Karpas-422 (cell line): Measurements from ENCODE around the gene CDC42EP5. TPM values are rescaled to one million over a fixed set of nuclear protein-coding genes. Genes with fewer than 3 reads are reported as not detected.

Experiments used
- DNase-seq: peaks from one replicate; pipeline ENCODE4 v3.0.0-alpha.2; 2015
- H2AFZ ChIP-seq: fragments of 200-600 bp; sonication (generic); 2 replicates; pipeline ENCODE4 v1.6.1; 2014; ENCODE audit warnings: antibody characterized with exemption, low read length, mixed read lengths
- H3K27ac ChIP-seq: fragments of 200-600 bp; sonication (generic); 2 replicates; pipeline ENCODE4 v1.5.1; 2014; ENCODE audit warnings: mild to moderate bottlenecking, low read length, moderate library complexity
- H3K27me3 ChIP-seq: fragments of 200-600 bp; sonication (generic); 2 replicates; pipeline ENCODE4 v1.6.1; 2014; ENCODE audit warnings: low read length, mixed read lengths
- H3K36me3 ChIP-seq: fragments of 200-600 bp; sonication (generic); 2 replicates; pipeline ENCODE4 v1.6.1; 2014; ENCODE audit warnings: low read length, mixed read lengths; ENCODE audit not compliant: insufficient read depth
- H3K4me1 ChIP-seq: fragments of 200-600 bp; sonication (generic); 2 replicates; pipeline ENCODE4 v1.6.1; 2014; ENCODE audit warnings: mild to moderate bottlenecking, low read length, mixed read lengths
- H3K4me2 ChIP-seq: fragments of 200-600 bp; sonication (generic); 2 replicates; pipeline ENCODE4 v1.6.1; 2014; ENCODE audit warnings: low read length, low read depth, mild to moderate bottlenecking; ENCODE audit not compliant: poor library complexity, severe bottlenecking
- H3K4me3 ChIP-seq: fragments of 200-600 bp; sonication (generic); 2 replicates; pipeline ENCODE4 v1.5.1; 2014; ENCODE audit warnings: mild to moderate bottlenecking, antibody characterized with exemption, low read length, mixed read lengths
- H3K79me2 ChIP-seq: fragments of 200-600 bp; sonication (generic); 2 replicates; pipeline ENCODE4 v1.6.1; 2014; ENCODE audit warnings: mild to moderate bottlenecking, low read length, mixed read lengths
- H3K9ac ChIP-seq: fragments of 200-600 bp; sonication (generic); 2 replicates; pipeline ENCODE4 v1.6.0; 2014; ENCODE audit warnings: low read length
- H3K9me2 ChIP-seq: fragments of 200-600 bp; sonication (generic), shearing (Covaris generic); replicated peaks from 2 replicates; pipeline ENCODE4 v1.6.0; 2014; ENCODE audit warnings: mild to moderate bottlenecking, low read length, moderate library complexity; ENCODE audit not compliant: insufficient read depth
- H3K9me3 ChIP-seq: fragments of 300-700, 200-600 bp; sonication (generic); 2 replicates; pipeline ENCODE4 v1.6.1; 2014; ENCODE audit warnings: low read length, mixed read lengths
- H4K20me1 ChIP-seq: fragments of 200-600 bp; sonication (generic); 2 replicates; pipeline ENCODE4 v1.6.1; 2014; ENCODE audit warnings: mild to moderate bottlenecking, antibody characterized with exemption, low read length, low read depth; ENCODE audit not compliant: insufficient read depth
- total RNA-seq: library from RNA; depleted of rRNA; stranded (reverse); fragments of >200 nt; shearing (Covaris generic); gene quantifications from 2 replicates; pipeline ENCODE4 v1.2.3, GENCODE V29; 2014; ENCODE audit warnings: low replicate concordance

Gene CDC42EP5
- total RNA-seq, 1 experiment from 2014 or later = not detected

DNA sequence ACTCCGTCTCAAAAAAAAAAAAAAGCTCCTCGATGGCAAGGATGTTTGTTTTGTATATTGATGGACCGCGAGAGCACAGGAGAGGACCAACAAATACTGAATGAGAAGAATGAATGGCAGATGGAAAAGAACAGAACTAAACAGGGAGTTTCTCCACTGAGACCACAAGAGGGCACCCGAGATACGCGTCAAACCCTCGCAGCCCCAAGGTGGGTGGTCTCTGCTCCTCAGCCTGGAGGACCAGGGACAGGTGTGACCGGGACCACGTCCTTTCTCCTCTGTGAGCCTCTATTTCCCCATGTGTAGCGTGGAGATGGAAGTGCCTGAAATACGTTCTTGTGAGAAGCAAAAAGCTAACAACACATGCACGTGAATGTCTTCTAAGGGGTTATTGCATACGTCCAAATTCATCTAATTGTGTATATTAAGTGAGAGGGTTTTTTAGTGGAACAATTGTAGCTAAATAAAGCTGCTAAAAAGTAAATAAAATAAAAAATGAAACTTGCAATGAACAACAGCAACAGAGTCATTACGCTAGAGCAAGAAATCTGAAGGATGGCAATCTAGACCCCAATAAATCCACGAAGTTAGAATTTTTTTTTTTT lies 8.3 kb upstream of the CDC42EP5 start:
- no peaks in the 10 kb centered on the region for H3K4me1 ChIP-seq
- no peak overlapping the region for H3K4me3 ChIP-seq
- H3K9me2 ChIP-seq = no peaks in the 10 kb centered on the region
- no peaks in the 10 kb centered on the region for H3K79me2 ChIP-seq
- H3K27ac ChIP-seq = no peak overlapping the region
- no peaks in the 10 kb centered on the region for H4K20me1 ChIP-seq
- H3K36me3 ChIP-seq = no peaks in the 10 kb centered on the region
- H3K9ac ChIP-seq = no peak overlapping the region
- H2AFZ ChIP-seq = no peak overlapping the region
- no peaks in the 10 kb centered on the region for H3K27me3 ChIP-seq
- no peak overlapping the region for H3K4me2 ChIP-seq
- H3K9me3 ChIP-seq = no peaks in the 10 kb centered on the region
- DNase-seq = peak; percentile 83

DNA sequence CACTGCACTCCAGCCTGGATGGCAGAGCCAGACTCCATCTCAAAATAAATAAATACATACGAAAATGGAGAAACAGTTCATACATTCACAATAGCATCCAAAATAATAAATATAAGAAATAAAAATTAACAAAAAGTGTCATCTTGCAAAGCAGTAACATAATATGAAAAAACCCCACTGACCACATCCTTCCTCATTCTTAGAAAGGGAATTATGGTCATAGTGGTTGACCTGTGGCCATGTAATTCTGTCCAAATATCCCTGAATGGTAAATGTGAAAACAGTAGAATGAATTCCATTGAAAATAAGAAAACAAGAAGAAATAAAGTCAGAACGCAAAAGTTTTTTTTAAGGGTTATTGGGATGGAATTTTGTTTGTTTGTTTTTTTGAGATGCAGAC lies 7.0 kb upstream of the CDC42EP5 start:
- no peaks in the 10 kb centered on the region for H3K4me1 ChIP-seq
- H3K4me3 ChIP-seq = no peak overlapping the region
- H3K9ac ChIP-seq = no peak overlapping the region
- H3K9me2 ChIP-seq = no peaks in the 10 kb centered on the region
- H3K9me3 ChIP-seq = no peaks in the 10 kb centered on the region
- H3K79me2 ChIP-seq = no peaks in the 10 kb centered on the region
- H3K27ac ChIP-seq = no peak overlapping the region
- no peaks in the 10 kb centered on the region for H3K36me3 ChIP-seq
- no peak overlapping the region for H2AFZ ChIP-seq
- H3K4me2 ChIP-seq = no peak overlapping the region
- H4K20me1 ChIP-seq = no peaks in the 10 kb centered on the region
- no peak for DNase-seq
- no peaks in the 10 kb centered on the region for H3K27me3 ChIP-seq

- Histone ChIP-seq H3K27me3 (no peaks in the 10 kb centered on the region), H2AFZ (no peak overlapping the region), H3K9ac (no peak overlapping the region), H3K79me2 (no peaks in the 10 kb centered on the region), H3K9me3 (no peaks in the 10 kb centered on the region), H3K4me3 (no peak overlapping the region), H3K4me1 (no peaks in the 10 kb centered on the region), H3K4me2 (no peak overlapping the region), H3K9me2 (no peaks in the 10 kb centered on the region), H3K36me3 (no peaks in the 10 kb centered on the region), H3K27ac (no peak overlapping the region), H4K20me1 (no peaks in the 10 kb centered on the region)
- peak; percentile 82 for DNase-seq
Observed at GRCh38 chr19:54478677-54479266, 5.7 kb upstream of the CDC42EP5 start.

DNA sequence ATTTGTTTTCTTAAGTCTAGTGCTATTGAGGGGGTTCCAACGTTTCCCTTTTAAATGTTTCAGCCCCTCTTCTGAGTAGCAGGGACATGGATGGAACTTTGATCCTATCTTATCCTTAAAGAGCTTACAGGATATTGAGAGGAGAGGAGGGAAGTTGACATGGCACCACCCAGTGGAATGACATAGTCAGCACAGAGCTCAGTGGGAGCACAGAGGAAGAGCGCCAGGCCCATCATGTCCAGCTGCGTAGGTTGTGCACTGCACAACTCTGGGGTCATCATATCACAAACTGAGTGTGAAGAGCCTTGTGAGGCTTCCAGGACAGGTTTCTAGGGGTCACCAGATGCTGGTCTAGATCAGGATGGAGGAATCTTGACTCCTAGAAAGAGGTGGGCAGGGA lies 4.6 kb upstream of the CDC42EP5 start:
- Histone ChIP-seq H3K27me3 (no peaks in the 10 kb centered on the region), H3K9me3 (no peaks in the 10 kb centered on the region), H3K4me1 (no peaks in the 10 kb centered on the region), H3K79me2 (no peaks in the 10 kb centered on the region), H3K4me3 (no peak overlapping the region), H3K27ac (no peak overlapping the region), H4K20me1 (no peaks in the 10 kb centered on the region), H2AFZ (no peak overlapping the region), H3K9me2 (no peaks in the 10 kb centered on the region), H3K4me2 (no peak overlapping the region), H3K9ac (no peak overlapping the region), H3K36me3 (no peaks in the 10 kb centered on the region)
- no peak for DNase-seq

GRCh38 chr19:54475706-54476105 lies 2.6 kb upstream of the CDC42EP5 start:
- no peaks in the 10 kb centered on the region for H4K20me1 ChIP-seq
- no peaks in the 10 kb centered on the region for H3K79me2 ChIP-seq
- H3K9ac ChIP-seq = no peak overlapping the region
- no peak for DNase-seq
- H3K27me3 ChIP-seq = no peaks in the 10 kb centered on the region
- no peaks in the 10 kb centered on the region for H3K36me3 ChIP-seq
- H2AFZ ChIP-seq = no peak overlapping the region
- H3K4me3 ChIP-seq = no peak overlapping the region
- no peaks in the 10 kb centered on the region for H3K9me2 ChIP-seq
- no peaks in the 10 kb centered on the region for H3K9me3 ChIP-seq
- H3K4me1 ChIP-seq = no peaks in the 10 kb centered on the region
- H3K4me2 ChIP-seq = no peak overlapping the region
- no peak overlapping the region for H3K27ac ChIP-seq

DNA sequence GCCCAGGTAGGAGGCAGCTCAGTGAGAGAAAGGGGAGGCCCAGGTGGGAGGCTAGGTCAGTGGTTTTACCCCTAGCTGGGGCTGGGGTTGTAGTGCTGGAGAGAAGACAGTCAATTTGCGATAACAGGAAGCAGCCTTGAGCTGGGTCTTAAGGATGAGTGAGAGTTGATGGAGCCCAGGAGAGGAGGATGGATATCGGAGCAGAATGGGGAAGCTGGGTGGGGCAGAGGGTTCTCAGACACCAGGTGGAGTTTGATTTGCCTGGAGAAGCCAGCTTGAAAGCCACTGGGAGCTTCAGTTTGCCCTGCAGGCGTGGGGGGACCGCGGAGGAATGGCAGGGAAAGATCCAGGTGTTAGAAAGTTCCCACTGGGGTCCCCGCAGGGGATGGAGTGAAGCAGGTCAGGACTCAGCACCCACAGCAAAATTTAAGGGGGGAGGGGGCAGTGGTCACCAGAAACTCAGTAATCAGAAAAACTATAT lies 836 bp upstream of the CDC42EP5 start:
- Histone ChIP-seq H3K9me3 (no peaks in the 10 kb centered on the region), H3K79me2 (no peaks in the 10 kb centered on the region), H3K4me1 (no peaks in the 10 kb centered on the region), H3K36me3 (no peaks in the 10 kb centered on the region), H3K27ac (no peak overlapping the region), H3K27me3 (no peaks in the 10 kb centered on the region), H3K9ac (no peak overlapping the region), H4K20me1 (no peaks in the 10 kb centered on the region), H3K9me2 (no peaks in the 10 kb centered on the region), H3K4me3 (no peak overlapping the region), H2AFZ (no peak overlapping the region), H3K4me2 (no peak overlapping the region)
- no peak for DNase-seq

GRCh38 chr19:54470991-54471782 lies 1.9 kb downstream of the CDC42EP5 start:
- Histone ChIP-seq H3K36me3 (no peaks in the 10 kb centered on the region), H3K27ac (no peak overlapping the region), H3K4me1 (no peaks in the 10 kb centered on the region), H3K79me2 (no peaks in the 10 kb centered on the region), H2AFZ (no peak overlapping the region), H3K27me3 (no peaks in the 10 kb centered on the region), H3K9me3 (no peaks in the 10 kb centered on the region), H3K4me3 (no peak overlapping the region), H3K9me2 (no peaks in the 10 kb centered on the region), H3K4me2 (no peak overlapping the region), H3K9ac (no peak overlapping the region), H4K20me1 (no peaks in the 10 kb centered on the region)
- no peak for DNase-seq

DNA sequence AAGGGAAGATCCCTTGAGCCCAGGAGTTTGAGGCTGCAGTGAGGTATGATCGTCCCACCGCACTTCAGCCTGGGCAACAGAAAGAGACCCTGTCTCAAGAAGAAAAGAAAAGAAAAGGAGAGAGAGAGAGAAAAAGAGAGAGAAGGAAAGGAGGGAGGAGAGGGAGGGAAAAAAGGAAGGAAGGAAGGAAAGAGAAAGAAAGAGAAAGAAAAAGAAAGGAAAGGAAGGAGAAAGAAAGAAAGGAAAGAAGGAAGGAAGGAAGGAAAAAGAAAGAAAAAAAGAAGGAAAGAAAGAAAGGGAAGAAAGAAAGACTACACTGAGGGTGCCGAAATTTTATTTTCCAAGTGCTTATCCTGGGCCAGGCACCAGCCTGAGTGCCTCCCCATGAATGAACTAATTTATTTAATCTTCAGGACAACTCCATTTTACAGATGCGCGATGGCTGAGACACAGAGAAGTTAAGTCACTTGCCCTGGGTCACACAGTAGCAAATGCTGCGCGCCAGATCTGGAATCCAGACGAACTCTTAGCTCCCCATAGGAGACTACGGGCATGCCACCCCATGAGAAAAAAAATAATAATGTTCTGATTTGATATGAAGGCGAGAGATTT lies 2.7 kb downstream of the CDC42EP5 start:
- Histone ChIP-seq H2AFZ (no peak overlapping the region), H3K9me2 (no peaks in the 10 kb centered on the region), H3K27me3 (no peaks in the 10 kb centered on the region), H3K9ac (no peak overlapping the region), H3K4me1 (no peaks in the 10 kb centered on the region), H3K9me3 (no peaks in the 10 kb centered on the region), H3K4me2 (no peak overlapping the region), H3K36me3 (no peaks in the 10 kb centered on the region), H3K27ac (no peak overlapping the region), H4K20me1 (no peaks in the 10 kb centered on the region), H3K79me2 (no peaks in the 10 kb centered on the region), H3K4me3 (no peak overlapping the region)
- DNase-seq = no peak
